Colonic mucosa (tissue), 4 donors: ENCODE data around the gene SNX3. TPM values are rescaled to one million over a fixed set of nuclear protein-coding genes. Genes with fewer than 3 reads are reported as not detected.
"Not testable (repeated sequence)": the region's sequence is repeated elsewhere in the genome, so short reads cannot be mapped to it uniquely, and the experiment has no call there.

Source experiments
- DNase-seq: peaks from one replicate; pipeline ENCODE4 v3.0.0-alpha.2; 2020
- H3K27ac ChIP-seq: fragments of 200-600 bp; one replicate; pipeline ENCODE4 v1.8.0; 2021
- H3K27me3 ChIP-seq: fragments of 200-600 bp; one replicate; pipeline ENCODE4 v1.8.0; 2021
- H3K36me3 ChIP-seq: fragments of 200-600 bp; one replicate; pipeline ENCODE4 v1.8.0; 2021
- H3K4me1 ChIP-seq: fragments of 200-600 bp; one replicate; pipeline ENCODE4 v1.8.0; 2021; ENCODE audit warnings: mild to moderate bottlenecking
- H3K4me3 ChIP-seq: fragments of 200-600 bp; one replicate; pipeline ENCODE4 v1.8.0; 2021
- H3K9ac ChIP-seq, 2 donors: one replicate each; pipeline ENCODE4 v1.7.0; 2013; ENCODE audit warnings: control low read depth in 2 of 2, low read depth in 2 of 2, low read length in 2 of 2
- H3K9me3 ChIP-seq: fragments of 200-600 bp; one replicate; pipeline ENCODE4 v1.8.0; 2021
- intact Hi-C: fragments of 100-400 bp; cut with DNase I; formaldehyde crosslinking; loops from one replicate; pipeline ENCODE4 v1.14.1; 2022
- total RNA-seq, 2 donors: library from RNA; stranded (reverse); fragmentation: NEBNext Ultra II Directional in 1 of 2; extraction: Animal tissue kit (Norgen Biotek cat#: 25700) in 1 of 2; gene quantifications; one replicate each; pipeline ENCODE4 v1.2.1, GENCODE V29; 2021
- TF ChIP-seq, protein P1 (sequence below): fragments of 200-600 bp; IDR thresholded peaks from one replicate; pipeline ENCODE4 v1.8.0; 2022; ENCODE audit warnings: antibody characterized with exemption, mild to moderate bottlenecking
- donor health status: healthy.
- donor health status: DM: no; HTN: no; CAD: no.
- donor health status: DM: no; HTN: no; CAD: no.

The SNX3 gene
- total RNA-seq, 2 donors from 2014 or later, result 118 to 143 TPM

GRCh38 chr6:108275976-108276375 is 15.1 kb upstream of the SNX3 start:
- TF ChIP-seq, protein P1, sequence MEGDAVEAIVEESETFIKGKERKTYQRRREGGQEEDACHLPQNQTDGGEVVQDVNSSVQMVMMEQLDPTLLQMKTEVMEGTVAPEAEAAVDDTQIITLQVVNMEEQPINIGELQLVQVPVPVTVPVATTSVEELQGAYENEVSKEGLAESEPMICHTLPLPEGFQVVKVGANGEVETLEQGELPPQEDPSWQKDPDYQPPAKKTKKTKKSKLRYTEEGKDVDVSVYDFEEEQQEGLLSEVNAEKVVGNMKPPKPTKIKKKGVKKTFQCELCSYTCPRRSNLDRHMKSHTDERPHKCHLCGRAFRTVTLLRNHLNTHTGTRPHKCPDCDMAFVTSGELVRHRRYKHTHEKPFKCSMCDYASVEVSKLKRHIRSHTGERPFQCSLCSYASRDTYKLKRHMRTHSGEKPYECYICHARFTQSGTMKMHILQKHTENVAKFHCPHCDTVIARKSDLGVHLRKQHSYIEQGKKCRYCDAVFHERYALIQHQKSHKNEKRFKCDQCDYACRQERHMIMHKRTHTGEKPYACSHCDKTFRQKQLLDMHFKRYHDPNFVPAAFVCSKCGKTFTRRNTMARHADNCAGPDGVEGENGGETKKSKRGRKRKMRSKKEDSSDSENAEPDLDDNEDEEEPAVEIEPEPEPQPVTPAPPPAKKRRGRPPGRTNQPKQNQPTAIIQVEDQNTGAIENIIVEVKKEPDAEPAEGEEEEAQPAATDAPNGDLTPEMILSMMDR, result no peak
- no peak overlapping the region for H3K27ac ChIP-seq
- intact Hi-C loops, result no loop called here

GRCh38 chr6:108274546-108274945 is 13.7 kb upstream of the SNX3 start:
- TF ChIP-seq, protein P1, result no peak
- H3K27me3 ChIP-seq, result no peaks in the 10 kb centered on the region
- no peak overlapping the region for H3K27ac ChIP-seq
- H3K9me3 ChIP-seq, result no peaks in the 10 kb centered on the region
- H3K36me3 ChIP-seq, result no peaks in the 10 kb centered on the region
- H3K4me3 ChIP-seq, result no peak overlapping the region
- H3K9ac ChIP-seq, result no peak overlapping the region
- intact Hi-C loops, result no loop called here
- no peak for DNase-seq
- no peaks in the 10 kb centered on the region for H3K4me1 ChIP-seq

More at GRCh38 chr6:108275976-108276375, 15.1 kb upstream of the SNX3 start:
- Histone ChIP-seq H3K27me3 (no peaks in the 10 kb centered on the region), H3K36me3 (no peaks in the 10 kb centered on the region), H3K9ac (no peak overlapping the region), H3K4me1 (no peaks in the 10 kb centered on the region), H3K9me3 (no peaks in the 10 kb centered on the region), H3K4me3 (no peak overlapping the region)
- no peak for DNase-seq

- H3K36me3 ChIP-seq, H3K9me3 ChIP-seq, H3K9ac ChIP-seq, H3K4me3 ChIP-seq, H3K27me3 ChIP-seq, DNase-seq, H3K4me1 ChIP-seq, intact Hi-C loops, H3K27ac ChIP-seq: not testable (repeated sequence)
Measured at GRCh38 chr6:108269955-108270354, 9.1 kb upstream of the SNX3 start.

DNA sequence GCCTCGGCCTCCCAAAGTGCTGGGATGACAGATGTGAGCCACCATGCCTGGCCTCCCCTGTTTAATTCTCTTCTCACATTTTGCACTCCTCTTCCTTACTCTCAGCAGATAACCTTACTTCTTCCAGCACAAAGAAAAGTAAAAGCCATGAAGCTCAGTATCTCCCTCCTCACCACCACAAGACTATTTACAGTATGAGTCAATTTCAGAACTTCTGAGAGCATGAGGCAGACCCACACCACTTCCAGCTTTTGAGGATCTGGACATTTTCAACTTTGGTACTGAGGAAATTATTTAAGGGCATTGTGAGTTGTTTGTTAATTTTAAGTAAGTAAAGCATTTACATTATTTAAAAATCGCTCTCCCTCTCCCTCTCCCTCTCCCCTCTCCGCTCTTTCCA is 8.0 kb upstream of the SNX3 start:
- Histone ChIP-seq H3K9ac (no peak overlapping the region), H3K9me3 (no peaks in the 10 kb centered on the region), H3K4me3 (no peak overlapping the region), H3K36me3 (no peaks in the 10 kb centered on the region), H3K27ac (no peak overlapping the region), H3K4me1 (no peaks in the 10 kb centered on the region), H3K27me3 (no peaks in the 10 kb centered on the region)
- intact Hi-C loops, result no loop called here
- TF ChIP-seq, protein P1, result no peak
- DNase-seq, result no peak

- H3K27me3 ChIP-seq, result no peaks in the 10 kb centered on the region
- H3K9me3 ChIP-seq, result no peaks in the 10 kb centered on the region
- H3K27ac ChIP-seq, result no peak overlapping the region
- H3K36me3 ChIP-seq, result no peaks in the 10 kb centered on the region
- no peaks in the 10 kb centered on the region for H3K4me1 ChIP-seq
- intact Hi-C loops, result no loop called here
- no peak overlapping the region for H3K9ac ChIP-seq
- no peak for DNase-seq
- TF ChIP-seq, protein P1, result no peak
- no peak overlapping the region for H3K4me3 ChIP-seq
Measured at GRCh38 chr6:108263371-108263770, 2.5 kb upstream of the SNX3 start.

DNA sequence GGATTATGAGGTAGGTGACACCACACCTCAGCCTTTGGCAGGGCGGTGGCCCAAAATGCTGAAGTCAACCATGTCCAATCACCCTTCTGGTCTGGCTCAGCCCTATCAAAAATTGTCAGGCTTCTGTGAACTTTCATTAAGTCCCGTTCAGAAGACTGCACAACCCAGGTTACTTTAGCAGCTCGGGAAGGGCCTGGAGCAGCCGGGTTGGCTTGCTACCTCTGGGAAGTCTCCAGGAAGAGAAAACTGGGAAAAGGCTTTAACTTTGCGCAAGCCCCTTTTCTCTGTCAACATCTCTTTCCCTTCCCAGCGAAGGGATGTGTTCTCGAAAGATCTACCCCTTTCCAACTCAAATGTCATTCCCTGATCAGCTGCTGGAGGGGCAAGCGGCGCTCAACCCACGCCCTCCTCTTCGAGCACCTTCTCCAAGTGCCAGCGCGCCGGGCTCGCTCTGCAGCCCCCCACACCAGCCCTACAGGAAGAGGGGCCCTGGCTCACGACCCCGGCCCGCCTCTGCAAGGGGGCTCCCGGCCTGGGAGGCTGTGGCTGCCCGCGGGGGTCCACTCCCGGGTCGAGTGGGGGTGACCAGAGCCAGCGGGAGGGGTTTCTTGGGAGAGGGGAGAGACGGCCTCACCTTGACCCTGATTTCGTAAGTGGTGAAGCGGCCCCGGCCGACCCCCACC is 573 bp downstream of the SNX3 start:
- Histone ChIP-seq H3K4me1 (no peaks in the 10 kb centered on the region), H3K27ac (peak overlapping the region; percentile 95), H3K9me3 (no peaks in the 10 kb centered on the region), H3K4me3 (peak overlapping the region; percentile 85), H3K27me3 (no peaks in the 10 kb centered on the region), H3K36me3 (no peaks in the 10 kb centered on the region), H3K9ac (peak overlapping the region; percentile 83 to 100)
- intact Hi-C loops, result no loop called here
- peak; percentile 67 for DNase-seq
- TF ChIP-seq, protein P1, result no peak
